Astrocyte (in vitro differentiated cells and primary cell): ENCODE results near the gene NEK3.

Source experiments
- EZH2 ChIP-seq: IDR thresholded peaks from 2 replicates; pipeline ENCODE4 v1.6.1; 2012; ENCODE audit warnings: mild to moderate bottlenecking, low read length, inconsistent platforms; ENCODE audit not compliant: insufficient read depth
- TF ChIP-seq, protein P1 (sequence below): IDR thresholded peaks from 2 replicates; pipeline ENCODE4 v1.5.1; 2011; ENCODE audit warnings: low read depth, mild to moderate bottlenecking, inconsistent platforms, low read length, moderate library complexity; ENCODE audit not compliant: insufficient read depth

DNA sequence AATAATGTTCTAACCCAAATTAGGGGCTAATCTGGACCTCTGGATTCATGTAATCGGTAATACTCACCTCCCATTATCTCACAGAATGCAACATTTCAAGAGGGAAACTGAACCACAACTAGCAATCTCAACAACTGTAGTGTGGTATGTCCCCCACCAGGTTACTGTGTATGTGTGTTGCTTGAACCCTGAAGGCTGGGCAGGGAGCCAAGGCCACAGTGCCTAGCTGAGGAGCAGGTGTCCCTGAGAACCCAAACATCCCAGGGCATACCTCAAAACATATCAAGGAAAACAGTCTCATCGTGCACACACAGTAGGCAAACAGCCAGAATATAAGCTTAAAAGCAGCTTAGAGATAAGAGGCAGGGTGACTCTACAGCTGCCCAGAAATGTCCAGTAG is 20.5 kb upstream of the NEK3 start:
- TF ChIP-seq, protein P1, sequence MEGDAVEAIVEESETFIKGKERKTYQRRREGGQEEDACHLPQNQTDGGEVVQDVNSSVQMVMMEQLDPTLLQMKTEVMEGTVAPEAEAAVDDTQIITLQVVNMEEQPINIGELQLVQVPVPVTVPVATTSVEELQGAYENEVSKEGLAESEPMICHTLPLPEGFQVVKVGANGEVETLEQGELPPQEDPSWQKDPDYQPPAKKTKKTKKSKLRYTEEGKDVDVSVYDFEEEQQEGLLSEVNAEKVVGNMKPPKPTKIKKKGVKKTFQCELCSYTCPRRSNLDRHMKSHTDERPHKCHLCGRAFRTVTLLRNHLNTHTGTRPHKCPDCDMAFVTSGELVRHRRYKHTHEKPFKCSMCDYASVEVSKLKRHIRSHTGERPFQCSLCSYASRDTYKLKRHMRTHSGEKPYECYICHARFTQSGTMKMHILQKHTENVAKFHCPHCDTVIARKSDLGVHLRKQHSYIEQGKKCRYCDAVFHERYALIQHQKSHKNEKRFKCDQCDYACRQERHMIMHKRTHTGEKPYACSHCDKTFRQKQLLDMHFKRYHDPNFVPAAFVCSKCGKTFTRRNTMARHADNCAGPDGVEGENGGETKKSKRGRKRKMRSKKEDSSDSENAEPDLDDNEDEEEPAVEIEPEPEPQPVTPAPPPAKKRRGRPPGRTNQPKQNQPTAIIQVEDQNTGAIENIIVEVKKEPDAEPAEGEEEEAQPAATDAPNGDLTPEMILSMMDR = no peak
- no peak for TF ChIP-seq EZH2
